CD4-positive, alpha-beta T cell treated with Interleukin-6 at 100 ng/mL for 8 hours (primary cell): ENCODE results near the gene MTA3.

ENCODE experiments used
- DNase-seq: peaks from one replicate; pipeline ENCODE4 v3.0.0-alpha.2; 2020; ENCODE audit warnings: mixed read lengths, low spot score

MTA3 gene

GRCh38 chr2:42787424-42787787 lies 219.0 kb downstream of the MTA3 start:
- DNase-seq = no peak

- DNase-seq = no peak
Observed at GRCh38 chr2:42787788-42788477, 219.5 kb downstream of the MTA3 start.

GRCh38 chr2:42788478-42788793 lies 220.0 kb downstream of the MTA3 start:
- DNase-seq = no peak

GRCh38 chr2:42788882-42789281 lies 220.4 kb downstream of the MTA3 start:
- no peak for DNase-seq

- no peak for DNase-seq
Observed at GRCh38 chr2:42789751-42790150, 221.3 kb downstream of the MTA3 start.

- DNase-seq = no peak
Observed at GRCh38 chr2:42791606-42792005, 223.2 kb downstream of the MTA3 start.

GRCh38 chr2:42792087-42792582 lies 223.7 kb downstream of the MTA3 start:
- no peak for DNase-seq

GRCh38 chr2:42792583-42793333 lies 224.3 kb downstream of the MTA3 start, which contains the start of gene HAAO:
HAAO (minus strand) TSS chr2:42792583; CDS start chr2:42792536, 47 bp downstream.
- DNase-seq = no peak

- no peak for DNase-seq
Observed at GRCh38 chr2:42793334-42794270, 225.2 kb downstream of the MTA3 start.

- no peak for DNase-seq
Observed at GRCh38 chr2:42794271-42795046, 226.0 kb downstream of the MTA3 start.

GRCh38 chr2:42795275-42795674 lies 226.8 kb downstream of the MTA3 start:
- no peak for DNase-seq

GRCh38 chr2:42795841-42796301 lies 227.4 kb downstream of the MTA3 start:
- DNase-seq = no peak

GRCh38 chr2:42796427-42797248 lies 228.2 kb downstream of the MTA3 start:
- DNase-seq = no peak

- no peak for DNase-seq
Observed at GRCh38 chr2:42797281-42797680, 228.8 kb downstream of the MTA3 start.

GRCh38 chr2:42799881-42800280 lies 231.4 kb downstream of the MTA3 start:
- DNase-seq = no peak

- no peak for DNase-seq
Observed at GRCh38 chr2:42800461-42800962, 232.1 kb downstream of the MTA3 start.

- no peak for DNase-seq
Observed at GRCh38 chr2:42800981-42801380, 232.5 kb downstream of the MTA3 start.

GRCh38 chr2:42801381-42801780 lies 232.9 kb downstream of the MTA3 start:
- DNase-seq = no peak

GRCh38 chr2:42802150-42802549 lies 233.7 kb downstream of the MTA3 start:
- no peak for DNase-seq

GRCh38 chr2:42804338-42804737 lies 235.9 kb downstream of the MTA3 start:
- no peak for DNase-seq
